Measurements from ENCODE around the gene B3GAT3. TPM values are rescaled to one million over a fixed set of nuclear protein-coding genes. Genes with fewer than 3 reads are reported as not detected.
"Not testable (repeated sequence)": the region's sequence is repeated elsewhere in the genome, so short reads cannot be mapped to it uniquely, and the experiment has no call there.

Gene B3GAT3
- total RNA-seq, 1 experiment from 2014 or later: 82.8 TPM

DNA sequence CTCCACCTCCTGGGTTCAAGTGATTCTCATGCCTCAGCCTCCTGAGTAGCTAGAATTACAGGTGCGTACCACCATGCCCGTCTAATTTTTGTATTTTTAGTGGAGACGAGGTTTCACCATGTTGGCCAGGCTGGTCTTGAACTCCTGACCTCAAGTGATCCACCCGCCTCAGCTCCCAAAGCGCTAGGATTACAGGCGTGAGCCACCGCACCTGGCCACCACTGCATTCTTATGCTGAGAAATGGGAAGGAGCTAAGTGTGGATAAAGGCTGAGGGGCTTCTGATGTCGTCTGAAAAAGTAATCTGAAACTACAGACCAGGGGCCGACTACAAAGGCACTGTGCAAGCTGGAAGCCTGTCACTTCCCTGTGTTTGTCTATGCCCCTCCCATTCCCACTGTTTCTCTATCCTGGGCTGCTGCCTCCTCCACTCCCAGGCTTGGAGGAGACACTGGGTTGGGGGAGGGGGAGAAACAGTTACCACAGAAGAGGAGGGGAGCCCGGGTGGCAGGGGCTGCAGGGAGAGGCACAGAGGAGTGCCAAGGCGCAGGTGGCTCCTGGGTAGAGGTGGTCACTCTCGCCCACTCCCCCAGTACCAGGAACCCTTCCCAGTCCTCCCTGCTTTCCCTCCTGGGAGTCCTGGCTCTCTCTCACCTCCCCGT lies 17.2 kb downstream of the B3GAT3 start:
- no peak for DNase-seq (ENCODE audit: low spot score)

DNA sequence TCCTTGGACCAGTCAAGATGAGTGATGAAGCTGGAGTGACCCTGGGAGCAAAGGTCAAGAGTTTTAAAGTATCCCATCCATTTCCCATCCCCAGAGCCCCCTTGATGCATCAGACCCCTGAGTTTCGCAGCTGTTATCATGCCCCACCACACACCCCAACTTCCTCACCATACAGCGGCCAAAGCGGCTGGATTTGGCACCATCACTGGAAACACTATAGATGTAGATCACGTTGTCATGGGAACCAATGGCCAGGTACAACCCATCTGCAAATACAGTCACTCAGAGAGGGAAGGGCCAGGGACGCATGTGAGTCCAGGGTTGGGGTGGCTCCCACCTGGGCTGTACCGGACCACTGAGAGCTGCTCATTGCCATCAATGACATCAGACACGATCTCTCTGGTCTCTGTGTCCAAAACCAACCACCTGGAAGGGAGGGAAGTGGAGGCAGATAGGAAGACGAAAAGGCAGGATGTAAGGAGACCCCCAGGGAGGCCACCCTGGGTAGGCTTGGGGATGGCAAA lies 17.9 kb downstream of the B3GAT3 start:
- DNase-seq (ENCODE audit: low spot score): no peak

- DNase-seq (ENCODE audit: low spot score): peak; percentile 78
Observed at GRCh38 chr11:62603072-62603408, 18.7 kb downstream of the B3GAT3 start.

GRCh38 chr11:62602141-62603071 lies 19.4 kb downstream of the B3GAT3 start:
- peak; percentile 90 for DNase-seq (ENCODE audit: low spot score)

DNA sequence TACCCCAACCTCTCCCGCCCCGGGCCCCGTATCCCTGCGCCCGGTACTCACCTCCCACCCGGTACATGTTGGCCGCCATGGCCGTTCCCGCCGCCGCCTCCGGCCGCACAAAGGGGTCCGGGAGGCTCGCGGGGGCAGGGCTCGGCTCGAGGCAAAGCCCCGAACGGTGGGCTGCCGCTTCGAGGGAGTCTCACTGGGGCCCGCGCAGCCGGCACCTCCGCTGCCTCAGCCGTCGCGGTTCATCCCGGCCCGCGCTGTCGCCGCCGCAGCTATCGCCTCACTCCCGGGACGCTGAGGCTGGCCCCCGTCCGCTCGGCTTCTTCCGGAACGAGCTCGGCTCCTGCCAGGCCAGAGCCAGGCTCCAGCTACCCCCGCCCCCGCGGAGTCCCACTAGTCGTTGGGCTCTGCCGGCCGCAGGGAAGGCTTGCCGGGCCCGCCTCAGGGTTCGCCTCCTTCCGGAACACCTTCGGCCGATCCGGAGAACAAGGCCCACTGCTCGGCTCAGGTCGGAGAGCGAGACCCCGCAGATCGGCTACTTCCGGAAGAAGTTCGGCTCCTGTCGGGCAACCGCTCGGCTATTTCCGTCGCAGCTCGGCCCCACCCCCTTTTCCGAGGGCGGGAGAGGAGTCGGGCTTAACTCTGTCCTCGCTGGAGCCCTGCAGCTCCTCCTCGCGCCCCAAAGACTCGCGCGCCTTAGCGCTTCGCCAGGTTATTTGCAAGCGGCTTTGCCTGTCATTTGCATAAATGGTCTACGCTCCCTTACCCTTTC lies 20.2 kb downstream of the B3GAT3 start, which contains the start of gene MTA2:
TSS of gene MTA2 (minus strand) at position 494 of the 769 bp plus-strand sequence. CDS start at position 79, 415 bp downstream.
- DNase-seq (ENCODE audit: low spot score): peak; percentile 100

DNA sequence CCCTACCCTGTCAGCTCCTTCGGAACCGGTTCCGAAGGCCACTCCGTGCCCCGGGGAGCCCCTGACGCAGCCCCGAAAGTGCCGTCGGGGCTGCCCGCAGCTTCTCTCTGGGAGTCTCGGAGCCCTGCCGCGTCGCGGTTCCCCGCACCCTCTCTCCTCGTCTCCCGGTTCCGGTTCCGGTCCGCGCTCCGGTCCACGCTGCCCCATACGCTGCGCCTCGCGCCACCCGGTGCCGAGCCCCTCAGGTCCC lies 20.7 kb downstream of the B3GAT3 start:
- DNase-seq (ENCODE audit: low spot score): peak; percentile 43

GRCh38 chr11:62600367-62601121 lies 21.2 kb downstream of the B3GAT3 start:
- peak; percentile 38 for DNase-seq (ENCODE audit: low spot score)

GRCh38 chr11:62599901-62600300 lies 21.9 kb downstream of the B3GAT3 start:
- no peak for DNase-seq (ENCODE audit: low spot score)

DNA sequence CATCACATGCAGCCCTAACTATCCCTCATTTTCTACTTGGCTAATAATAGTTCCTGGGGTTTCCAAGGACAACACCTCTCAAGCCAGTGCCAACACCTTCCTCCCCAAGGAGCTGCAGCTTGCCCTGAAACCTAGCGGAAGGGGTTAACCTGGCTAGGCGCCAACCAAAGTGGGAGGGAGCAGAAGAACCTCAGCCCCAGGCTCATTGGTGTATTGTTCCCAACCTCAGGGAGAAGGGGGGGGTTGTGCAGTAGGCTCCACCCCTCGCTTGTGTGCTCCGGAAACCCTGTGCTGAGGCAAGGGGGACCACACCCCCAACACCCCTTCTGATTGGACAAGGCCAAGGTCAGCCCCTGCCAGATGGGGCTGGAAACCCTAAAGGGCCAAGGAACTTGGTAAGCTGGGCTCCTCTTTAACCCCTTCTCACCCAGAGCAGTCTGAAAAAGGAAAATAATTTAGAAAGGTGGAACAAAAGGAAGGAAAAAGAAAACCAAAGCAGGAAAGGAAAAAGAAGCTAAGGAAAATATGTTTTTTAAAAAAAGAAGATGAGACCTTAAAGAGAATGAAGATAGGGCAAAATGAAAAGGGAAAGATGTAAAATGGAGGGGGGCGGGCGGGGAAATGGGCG lies 22.6 kb downstream of the B3GAT3 start:
- DNase-seq (ENCODE audit: low spot score): peak; percentile 96

- DNase-seq (ENCODE audit: low spot score): no peak
Observed at GRCh38 chr11:62595124-62595523, 26.7 kb downstream of the B3GAT3 start.

GRCh38 chr11:62593434-62594044 lies 28.2 kb downstream of the B3GAT3 start:
- peak; percentile 88 for DNase-seq (ENCODE audit: low spot score)

DNA sequence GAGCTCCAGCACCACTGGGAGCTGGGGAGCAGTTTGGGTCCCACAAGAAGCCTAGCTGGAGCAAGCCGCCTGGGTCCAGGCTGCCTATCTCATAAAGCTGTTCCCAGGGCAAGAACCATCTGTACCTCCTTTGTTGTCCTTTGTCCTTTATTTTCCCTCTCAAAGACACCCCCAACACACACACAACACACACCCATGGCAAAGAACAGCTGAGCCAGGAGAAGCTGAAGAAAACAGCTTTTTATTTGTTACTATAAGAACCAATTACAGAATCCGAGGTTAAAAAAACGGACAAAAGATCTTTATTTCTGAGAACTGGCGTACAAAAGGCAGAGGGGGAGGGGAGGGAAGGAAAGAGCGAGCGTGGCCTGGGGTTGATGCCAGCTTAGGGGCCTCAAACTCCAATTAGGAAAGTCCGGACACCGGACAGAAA lies 28.8 kb downstream of the B3GAT3 start:
- no peak for DNase-seq (ENCODE audit: low spot score)

GRCh38 chr11:62592146-62592815 lies 29.5 kb downstream of the B3GAT3 start:
- DNase-seq (ENCODE audit: low spot score): no peak

DNA sequence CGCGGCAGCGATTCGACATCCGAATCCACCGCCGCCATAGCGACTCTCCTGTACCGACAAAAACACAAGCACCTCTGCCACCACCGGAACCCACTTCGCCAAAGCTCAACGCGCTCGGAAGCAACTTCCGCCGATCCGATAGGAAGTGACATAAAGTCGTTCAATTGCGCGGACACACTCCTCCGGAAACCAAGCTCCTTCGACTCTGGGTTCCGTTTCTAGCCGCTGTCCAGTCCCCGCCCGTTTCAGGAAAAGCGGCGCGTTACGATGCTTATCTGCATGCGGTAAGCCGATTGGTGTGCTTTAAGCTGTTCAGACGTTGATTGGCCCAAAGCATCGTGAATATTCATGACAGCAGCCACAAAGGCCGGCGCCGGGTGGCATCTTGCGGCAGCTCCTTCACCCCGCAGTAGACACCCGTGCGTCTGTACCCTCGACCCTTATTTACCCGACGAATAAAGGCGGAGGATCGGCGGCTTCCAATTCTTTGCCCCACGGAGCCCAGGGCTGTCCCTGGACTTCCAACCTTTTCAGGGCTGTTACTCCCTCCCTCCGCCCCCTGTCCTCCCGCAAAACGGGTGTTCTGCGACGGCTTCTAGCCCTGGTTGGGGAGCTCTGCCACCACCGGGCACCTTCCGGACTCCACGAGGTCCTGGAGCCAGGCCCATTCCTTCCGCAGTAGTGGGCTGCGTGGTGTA lies 30.2 kb downstream of the B3GAT3 start, which contains the start of gene TUT1:
TSS of gene TUT1 (minus strand) at position 76 of the 698 bp plus-strand sequence. CDS start at position 38, 38 bp downstream.
- DNase-seq (ENCODE audit: low spot score): peak; percentile 100

DNA sequence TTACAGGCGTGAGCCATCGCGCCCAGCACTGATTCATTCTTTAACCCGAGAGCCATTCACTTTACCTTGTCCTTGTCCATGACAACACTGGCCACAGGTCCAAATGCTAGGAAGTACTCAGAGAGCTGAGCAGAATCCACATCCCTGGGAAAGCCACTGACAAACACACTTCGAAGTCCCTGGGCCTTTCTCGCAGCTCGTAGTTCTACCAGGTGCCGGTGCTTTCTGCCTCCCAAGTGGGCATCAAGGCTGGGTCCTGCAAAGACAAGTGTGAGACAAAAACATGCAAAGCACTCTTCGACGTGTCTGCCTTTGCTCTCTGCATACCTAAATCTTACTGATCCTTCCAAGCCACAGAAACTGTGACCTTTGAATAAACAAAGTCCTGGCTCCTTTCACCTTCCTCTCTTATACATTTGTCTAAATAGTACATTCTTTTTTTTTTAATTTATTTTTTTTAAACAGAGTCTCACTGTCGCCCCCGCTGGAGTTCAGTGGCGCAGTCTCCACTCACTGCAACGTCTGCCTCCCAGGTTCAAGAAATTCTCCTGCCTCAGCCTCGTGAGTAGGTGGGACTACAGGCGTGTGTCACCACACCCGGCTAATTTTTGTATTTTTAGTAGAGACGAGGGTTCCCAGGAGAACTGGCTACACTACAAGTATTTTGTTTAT lies 32.7 kb downstream of the B3GAT3 start:
- no peak for DNase-seq (ENCODE audit: low spot score)

- DNase-seq (ENCODE audit: low spot score): not testable (repeated sequence)
Observed at GRCh38 chr11:62585356-62585755, 36.4 kb downstream of the B3GAT3 start.

DNA sequence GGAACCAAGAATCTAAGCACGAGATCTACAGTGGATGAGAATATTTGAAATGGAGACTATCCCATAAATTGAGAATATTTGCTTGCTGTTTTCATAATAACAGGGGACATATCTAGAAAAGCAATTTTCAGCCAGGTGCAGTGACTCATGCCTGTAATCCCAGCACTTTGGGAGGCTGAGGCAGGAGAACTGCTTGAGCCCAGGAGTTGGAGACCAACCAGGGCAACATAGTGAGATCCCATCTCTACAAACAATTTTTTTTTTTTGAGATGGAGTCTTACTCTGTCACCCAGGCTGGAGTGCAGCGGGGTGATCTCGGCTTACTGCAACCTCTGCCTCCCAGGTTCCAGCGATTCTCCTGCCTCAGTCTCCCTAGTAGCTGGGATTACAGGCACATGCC lies 40.1 kb downstream of the B3GAT3 start:
- DNase-seq (ENCODE audit: low spot score): not testable (repeated sequence)

DNA sequence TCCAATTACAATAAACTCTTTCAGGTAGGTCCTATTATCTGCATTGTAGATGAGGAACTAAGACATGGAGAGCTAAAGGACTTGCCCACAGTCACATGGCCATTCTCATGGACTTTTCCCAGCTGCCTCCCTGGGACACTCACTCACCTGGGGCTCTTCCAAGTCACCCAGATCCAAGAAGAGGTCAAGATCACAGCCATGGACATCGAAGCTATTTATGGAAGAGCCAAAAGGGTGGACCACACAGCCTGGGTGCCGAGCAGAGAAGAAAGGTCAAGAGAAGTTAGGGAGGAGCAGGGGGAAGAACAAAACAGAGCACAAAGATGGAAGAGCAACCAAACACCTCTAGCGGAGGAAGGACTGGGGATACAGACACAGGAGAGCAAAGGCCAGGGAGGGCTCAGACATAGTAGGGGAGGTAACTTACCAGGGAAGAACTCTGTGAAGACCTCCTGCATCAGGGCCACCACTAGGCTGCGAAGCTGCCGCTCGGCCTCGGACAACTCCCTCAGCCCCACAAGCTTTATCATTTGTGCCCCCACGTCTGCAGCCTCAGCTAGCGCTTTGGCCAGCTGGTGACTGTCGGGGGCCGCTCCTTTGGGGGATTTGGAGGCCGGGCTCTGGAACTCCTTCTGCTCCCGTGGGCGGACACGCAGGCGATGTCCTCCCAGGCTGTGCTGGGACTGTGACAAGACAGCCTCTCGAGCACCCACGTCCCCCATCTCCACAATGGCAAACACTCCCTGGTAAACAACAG lies 40.6 kb downstream of the B3GAT3 start:
- DNase-seq (ENCODE audit: low spot score): no peak
